GM12875 (cell line): ENCODE data around the gene TFCP2L1.

ENCODE experiments used
- H3K4me3 ChIP-seq: one replicate; pipeline ENCODE4 v1.5.1; 2011; ENCODE audit warnings: low read depth, low read length, control low read depth
- CTCF ChIP-seq: IDR thresholded peaks from 2 replicates; pipeline ENCODE4 v1.5.1; 2011; ENCODE audit warnings: low read depth, mild to moderate bottlenecking, control low read depth, inconsistent platforms, low read length, moderate library complexity, borderline replicate concordance; ENCODE audit not compliant: insufficient read depth

The TFCP2L1 gene

GRCh38 chr2:121287146-121287798 is 2.3 kb upstream of the TFCP2L1 start:
- TF ChIP-seq CTCF: no peak

GRCh38 chr2:121286506-121286905 is 1.5 kb upstream of the TFCP2L1 start:
- no peak overlapping the region for H3K4me3 ChIP-seq
- no peak for TF ChIP-seq CTCF

More at GRCh38 chr2:121287146-121287798, 2.3 kb upstream of the TFCP2L1 start:
- H3K4me3 ChIP-seq: no peak overlapping the region

GRCh38 chr2:121285926-121286325 is 924 bp upstream of the TFCP2L1 start:
- no peak overlapping the region for H3K4me3 ChIP-seq
- no peak for TF ChIP-seq CTCF

GRCh38 chr2:121283670-121284462 is 1.1 kb downstream of the TFCP2L1 start:
- no peak for TF ChIP-seq CTCF
- H3K4me3 ChIP-seq: no peak overlapping the region

- TF ChIP-seq CTCF: no peak
- no peak overlapping the region for H3K4me3 ChIP-seq
Measured at GRCh38 chr2:121282800-121283385, 2.1 kb downstream of the TFCP2L1 start.

GRCh38 chr2:121281694-121282093 is 3.3 kb downstream of the TFCP2L1 start:
- no peak for TF ChIP-seq CTCF
- no peak overlapping the region for H3K4me3 ChIP-seq
